ENCODE measurements around the gene UBE2E2. TPM values are rescaled to one million over a fixed set of nuclear protein-coding genes. Genes with fewer than 3 reads are reported as not detected.

Gene UBE2E2
- total and polyA plus RNA-seq, 2 of the 13 experiments (the other 11 are each of a cell fraction or from before 2014, with no cell fraction given) = 0.77 to 1.5 TPM

- Histone ChIP-seq H3K9ac (ENCODE audit: insufficient read depth, low read depth, low read length) (no peak overlapping the region), H3K27ac (ENCODE audit: extremely low read length, insufficient read depth, low read length) (no peak overlapping the region), H3K4me1 (ENCODE audit: insufficient read depth, low read length) (no peaks in the 10 kb centered on the region), H2AFZ (ENCODE audit: low read length) (no peak overlapping the region), H3K4me2 (ENCODE audit: low read depth, low read length) (no peak overlapping the region), H3K9me3 (ENCODE audit: low read length) (no peaks in the 10 kb centered on the region), H3K4me3 (replicated peaks in 1 of 3; ENCODE audit: insufficient read depth in 1 of 3, low read depth in 2 of 3, low read length in 3 of 3) (no peak overlapping the region), H3K36me3 (replicated peaks in 1 of 2; ENCODE audit: control insufficient read depth in 1 of 2, insufficient read depth in 2 of 2, low read length in 2 of 2) (no peaks in the 10 kb centered on the region), H4K20me1 (ENCODE audit: insufficient read depth, low read length) (no peaks in the 10 kb centered on the region), H3K79me2 (ENCODE audit: insufficient read depth, low read length) (no peaks in the 10 kb centered on the region), H3K27me3 (ENCODE audit: control insufficient read depth in 1 of 2, insufficient read depth in 2 of 2, low read length in 2 of 2) (no peaks in the 10 kb centered on the region)
- ATAC-seq (no peak), DNase-seq (ENCODE audit: low spot score) (no peak), FAIRE-seq (no peak)
- POLR2A ChIA-PET = no interaction called here
- no peak for TF ChIP-seq HIVEP1 (CRISPR knock-in tag; IDR thresholded peaks at IDR 0.05)
- no peak for TF ChIP-seq TSC22D2 (CRISPR knock-in tag; IDR thresholded peaks at IDR 0.05; ENCODE audit: borderline replicate concordance)
- TF ChIP-seq MIER3 (CRISPR knock-in tag; IDR thresholded peaks at IDR 0.05; ENCODE audit: borderline replicate concordance) = no peak
- no peak for TF ChIP-seq ATF4 (CRISPR knock-in tag; IDR thresholded peaks at IDR 0.05)
- in situ Hi-C loops (cut with HindIII; ENCODE audit: extremely low pct_ligation_motif_present, low pct_unique_long_range_greater_than_20kb) (no loop called here), intact Hi-C loops (cut with micrococcal nuclease; ENCODE audit: unreplicated experiment) (no loop called here)
- BruUV-seq (replicated peaks) = no TSS peak
- CTCF ChIA-PET (ENCODE audit: low intra/inter-chr PET ratio, low total read pairs) = no interaction called here
- 12% methylated on average over 10 of the region's 10 CpGs for WGBS (ENCODE audit: low lambda C conversion rate)
Measured at GRCh38 chr3:23320586-23321570, 117.8 kb downstream of the UBE2E2 start.

- Histone ChIP-seq H3K4me1 (ENCODE audit: insufficient read depth, low read length) (no peaks in the 10 kb centered on the region), H3K4me3 (replicated peaks in 1 of 3; ENCODE audit: insufficient read depth in 1 of 3, low read depth in 2 of 3, low read length in 3 of 3) (no peak overlapping the region), H3K27me3 (ENCODE audit: control insufficient read depth in 1 of 2, insufficient read depth in 2 of 2, low read length in 2 of 2) (no peaks in the 10 kb centered on the region; a peak in 1 of 5 replicates), H3K4me2 (ENCODE audit: low read depth, low read length) (no peak overlapping the region), H3K9ac (ENCODE audit: insufficient read depth, low read depth, low read length) (no peak overlapping the region), H2AFZ (ENCODE audit: low read length) (no peak overlapping the region), H3K36me3 (replicated peaks in 1 of 2; ENCODE audit: control insufficient read depth in 1 of 2, insufficient read depth in 2 of 2, low read length in 2 of 2) (no peaks in the 10 kb centered on the region), H3K27ac (ENCODE audit: extremely low read length, insufficient read depth, low read length) (no peak overlapping the region), H4K20me1 (ENCODE audit: insufficient read depth, low read length) (no peaks in the 10 kb centered on the region), H3K9me3 (ENCODE audit: low read length) (no peaks in the 10 kb centered on the region), H3K79me2 (ENCODE audit: insufficient read depth, low read length) (no peaks in the 10 kb centered on the region)
- FAIRE-seq = no peak
- in situ Hi-C loops (cut with HindIII; ENCODE audit: extremely low pct_ligation_motif_present, low pct_unique_long_range_greater_than_20kb) = no loop called here
- no TSS peak for BruUV-seq (replicated peaks)
- DNase-seq (ENCODE audit: low spot score) = no peak
- ChIA-PET CTCF (ENCODE audit: low intra/inter-chr PET ratio, low total read pairs) (no interaction called here), POLR2A (no interaction called here)
- ATAC-seq = no peak
- intact Hi-C loops (cut with micrococcal nuclease; ENCODE audit: unreplicated experiment) = no loop called here
- WGBS (ENCODE audit: low lambda C conversion rate) = 92% methylated on average over 1 of the region's 1 CpG
- TF ChIP-seq TSC22D2 (CRISPR knock-in tag; IDR thresholded peaks at IDR 0.05; ENCODE audit: borderline replicate concordance) (no peak), ZNF451 (CRISPR knock-in tag; IDR thresholded peaks at IDR 0.05) (no peak), CTCF (CRISPR knock-in tag; IDR thresholded peaks at IDR 0.05) (no peak), NFE2L2 (IDR thresholded peaks at IDR 0.05; ENCODE audit: low read length) (no peak), HNRNPUL1 (IDR thresholded peaks at IDR 0.05; ENCODE audit: low read depth, low read length) (no peak), BORCS8-MEF2B (CRISPR knock-in tag; IDR thresholded peaks at IDR 0.05) (no peak), ZNF557 (CRISPR knock-in tag; IDR thresholded peaks at IDR 0.05) (no peak), ZNF121 (CRISPR knock-in tag; IDR thresholded peaks at IDR 0.05) (no peak), MED13 (CRISPR knock-in tag; IDR thresholded peaks at IDR 0.05) (no peak), TBL1XR1 (IDR thresholded peaks at IDR 0.05; ENCODE audit: borderline replicate concordance, low read length, partially characterized antibody) (no peak)
Measured at GRCh38 chr3:23324745-23325144, 121.6 kb downstream of the UBE2E2 start.

All from HepG2 (cell line).